Pericardium fibroblast (primary cell): ENCODE data around the gene SPRR2D. TPM values are rescaled to one million over a fixed set of nuclear protein-coding genes. Genes with fewer than 3 reads are reported as not detected.

Experiments used
- total RNA-seq: library from RNA; depleted of rRNA; stranded (reverse); fragments of >200 nt; gene quantifications from 2 replicates; pipeline ENCODE4 v1.2.3, GENCODE V29; 2015

The SPRR2D gene
- total RNA-seq, result not detected in 2 replicates

GRCh38 chr1:153040950-153041631 is at the start of gene SPRR2D:
SPRR2D (minus strand) TSS chr1:153041120; CDS start chr1:153040346, 774 bp downstream.

GRCh38 chr1:153071511-153071910 is 30.6 kb upstream of the SPRR2D start, which contains the start of gene SPRR2B:
SPRR2B (minus strand) TSS chr1:153071611; CDS start chr1:153070839, 772 bp downstream.

GRCh38 chr1:153057375-153057774 is 16.5 kb upstream of the SPRR2D start, which contains the start of gene SPRR2A:
SPRR2A (minus strand) TSS chr1:153057512; CDS start chr1:153056735, 777 bp downstream.

GRCh38 chr1:153030895-153031294 is 10.0 kb downstream of the SPRR2D start, which contains the start of gene SPRR1B:
SPRR1B (plus strand) TSS chr1:153031203; CDS start chr1:153032346, 1,143 bp downstream.

GRCh38 chr1:153001382-153001781 is 39.5 kb downstream of the SPRR2D start, which contains the start of gene SPRR3:
SPRR3 (plus strand) TSS chr1:153001749; CDS start chr1:153003021, 1,272 bp downstream.

Other genes with a start within 250 kb of the SPRR2D start
- not detected in 2 replicates for gene LCE1D, start 244.4 kb downstream of the SPRR2D start, total RNA-seq
- not detected in 2 replicates for gene LCE1C, start 234.5 kb downstream of the SPRR2D start, total RNA-seq
- not detected in 2 replicates for gene LCE1B, start 229.1 kb downstream of the SPRR2D start, total RNA-seq
- gene LCE1A, start 213.6 kb downstream of the SPRR2D start, total RNA-seq, result not detected in 2 replicates
- not detected in 2 replicates for gene LCE6A, start 198.3 kb downstream of the SPRR2D start, total RNA-seq
- not detected in 2 replicates for gene LCE7A, start 181.1 kb downstream of the SPRR2D start, total RNA-seq
- not detected in 2 replicates for gene SMCP, start 162.8 kb downstream of the SPRR2D start, total RNA-seq
- not detected in 2 replicates for gene IVL, start 132.6 kb downstream of the SPRR2D start, total RNA-seq
- not detected in 2 replicates for gene SPRR5, start 93.9 kb downstream of the SPRR2D start, total RNA-seq
- not detected in 2 replicates for gene SPRR4, start 70.5 kb downstream of the SPRR2D start, total RNA-seq
- not detected in 2 replicates for gene SPRR1A, start 57.0 kb downstream of the SPRR2D start, total RNA-seq
- not detected in 2 replicates for gene SPRR3, start 39.4 kb downstream of the SPRR2D start, total RNA-seq
- not detected in 2 replicates for gene SPRR1B, start 9.9 kb downstream of the SPRR2D start, total RNA-seq
- gene SPRR2A, start 16.4 kb upstream of the SPRR2D start, total RNA-seq, result not detected in 2 replicates
- not detected in 2 replicates for gene SPRR2B, start 30.5 kb upstream of the SPRR2D start, total RNA-seq
- gene SPRR2E, start 53.4 kb upstream of the SPRR2D start, total RNA-seq, result not detected in 2 replicates
- gene SPRR2F, start 72.4 kb upstream of the SPRR2D start, total RNA-seq, result not detected in 2 replicates
- not detected in 2 replicates for gene SPRR2G, start 109.8 kb upstream of the SPRR2D start, total RNA-seq
- not detected in 2 replicates for gene LELP1, start 162.3 kb upstream of the SPRR2D start, total RNA-seq
- gene PRR9, start 176.5 kb upstream of the SPRR2D start, total RNA-seq, result 0.12 TPM in 1 of 2 replicates, not detected in the other
- gene LORICRIN, start 218.6 kb upstream of the SPRR2D start, total RNA-seq, result not detected in 2 replicates